ENCODE measurements around the gene SEMA6D.
A peak's percentile ranks its signal among the peaks of the same experiment; 100 is the strongest.
"Not testable (repeated sequence)": the region's sequence is repeated elsewhere in the genome, so short reads cannot be mapped to it uniquely, and the experiment has no call there.

SEMA6D gene

GRCh38 chr15:47728886-47729285, 11.6 kb downstream of the SEMA6D start:
- Histone ChIP-seq H3K36me3 (ENCODE audit: control insufficient read depth, insufficient read depth, low read length) (no peaks in the 10 kb centered on the region), H3K27ac (ENCODE audit: low read depth, low read length) (no peak overlapping the region), H3K27me3 (ENCODE audit: control insufficient read depth, insufficient read depth, low read length) (no peaks in the 10 kb centered on the region), H3K9ac (ENCODE audit: low read length) (no peak overlapping the region), H3K9me3 (ENCODE audit: control insufficient read depth, insufficient read depth, low read depth, low read length) (no peaks in the 10 kb centered on the region), H3K4me1 (ENCODE audit: control insufficient read depth, insufficient read depth, low read length) (no peaks in the 10 kb centered on the region; the same call in 1 of the 2 replicates), H3K4me3 (ENCODE audit: low read depth, low read length) (no peak overlapping the region)

GRCh38 chr15:47731230-47731629, 13.9 kb downstream of the SEMA6D start:
- Histone ChIP-seq H3K36me3 (ENCODE audit: control insufficient read depth, insufficient read depth, low read length) (no peaks in the 10 kb centered on the region), H3K27me3 (ENCODE audit: control insufficient read depth, insufficient read depth, low read length) (no peaks in the 10 kb centered on the region), H3K4me1 (ENCODE audit: control insufficient read depth, insufficient read depth, low read length) (peaks cover 11% of the 10 kb centered on the region), H3K9me3 (ENCODE audit: control insufficient read depth, insufficient read depth, low read depth, low read length) (no peaks in the 10 kb centered on the region), H3K4me3 (ENCODE audit: low read depth, low read length) (no peak overlapping the region), H3K27ac (ENCODE audit: low read depth, low read length) (no peak overlapping the region), H3K9ac (ENCODE audit: low read length) (no peak overlapping the region)

- H3K9ac ChIP-seq (ENCODE audit: low read length) = no peak overlapping the region
- peaks cover 20% of the 10 kb centered on the region for H3K4me1 ChIP-seq (ENCODE audit: control insufficient read depth, insufficient read depth, low read length)
- H3K36me3 ChIP-seq (ENCODE audit: control insufficient read depth, insufficient read depth, low read length) = no peaks in the 10 kb centered on the region
- H3K27ac ChIP-seq (ENCODE audit: low read depth, low read length) = no peak overlapping the region
- no peak overlapping the region for H3K4me3 ChIP-seq (ENCODE audit: low read depth, low read length)
- H3K9me3 ChIP-seq (ENCODE audit: control insufficient read depth, insufficient read depth, low read depth, low read length) = no peaks in the 10 kb centered on the region
- H3K27me3 ChIP-seq (ENCODE audit: control insufficient read depth, insufficient read depth, low read length) = no peaks in the 10 kb centered on the region
Measured at GRCh38 chr15:47732248-47732647, 14.9 kb downstream of the SEMA6D start.

GRCh38 chr15:47733085-47733484, 15.8 kb downstream of the SEMA6D start:
- no peak overlapping the region for H3K4me3 ChIP-seq (ENCODE audit: low read depth, low read length)
- H3K9me3 ChIP-seq (ENCODE audit: control insufficient read depth, insufficient read depth, low read depth, low read length) = no peaks in the 10 kb centered on the region
- no peaks in the 10 kb centered on the region for H3K36me3 ChIP-seq (ENCODE audit: control insufficient read depth, insufficient read depth, low read length)
- no peak overlapping the region for H3K9ac ChIP-seq (ENCODE audit: low read length)
- no peaks in the 10 kb centered on the region for H3K27me3 ChIP-seq (ENCODE audit: control insufficient read depth, insufficient read depth, low read length)
- H3K27ac ChIP-seq (ENCODE audit: low read depth, low read length) = no peak overlapping the region
- H3K4me1 ChIP-seq (ENCODE audit: control insufficient read depth, insufficient read depth, low read length) = peaks cover 20% of the 10 kb centered on the region

- no peak overlapping the region for H3K9ac ChIP-seq (ENCODE audit: low read length)
- no peaks in the 10 kb centered on the region for H3K9me3 ChIP-seq (ENCODE audit: control insufficient read depth, insufficient read depth, low read depth, low read length)
- peaks cover 28% of the 10 kb centered on the region for H3K4me1 ChIP-seq (ENCODE audit: control insufficient read depth, insufficient read depth, low read length)
- no peak overlapping the region for H3K4me3 ChIP-seq (ENCODE audit: low read depth, low read length)
- no peaks in the 10 kb centered on the region for H3K36me3 ChIP-seq (ENCODE audit: control insufficient read depth, insufficient read depth, low read length)
- peak overlapping the region; percentile 83; the same call in 1 of the 2 replicates for H3K27ac ChIP-seq (ENCODE audit: low read depth, low read length)
- H3K27me3 ChIP-seq (ENCODE audit: control insufficient read depth, insufficient read depth, low read length) = peaks cover 8% of the 10 kb centered on the region; the same call in 1 of the 2 replicates
Measured at GRCh38 chr15:47736143-47736786, 19.0 kb downstream of the SEMA6D start.

GRCh38 chr15:47737477-47737876, 20.2 kb downstream of the SEMA6D start:
- Histone ChIP-seq H3K4me1 (ENCODE audit: control insufficient read depth, insufficient read depth, low read length) (peaks cover 39% of the 10 kb centered on the region), H3K9ac (ENCODE audit: low read length) (no peak overlapping the region)

GRCh38 chr15:47738144-47738825, 21.0 kb downstream of the SEMA6D start:
- H3K27ac ChIP-seq (ENCODE audit: low read depth, low read length); H3K9ac ChIP-seq (ENCODE audit: low read length); H3K9me3 ChIP-seq (ENCODE audit: control insufficient read depth, insufficient read depth, low read depth, low read length); H3K4me3 ChIP-seq (ENCODE audit: low read depth, low read length); H3K36me3 ChIP-seq (ENCODE audit: control insufficient read depth, insufficient read depth, low read length): not testable (repeated sequence)
- Histone ChIP-seq H3K27me3 (ENCODE audit: control insufficient read depth, insufficient read depth, low read length) (peaks cover 23% of the 10 kb centered on the region), H3K4me1 (ENCODE audit: control insufficient read depth, insufficient read depth, low read length) (peaks cover 46% of the 10 kb centered on the region)

More at GRCh38 chr15:47737477-47737876, 20.2 kb downstream of the SEMA6D start:
- H3K9me3 ChIP-seq (ENCODE audit: control insufficient read depth, insufficient read depth, low read depth, low read length) = no peaks in the 10 kb centered on the region
- no peak overlapping the region for H3K27ac ChIP-seq (ENCODE audit: low read depth, low read length)
- no peak overlapping the region for H3K4me3 ChIP-seq (ENCODE audit: low read depth, low read length)
- no peaks in the 10 kb centered on the region for H3K36me3 ChIP-seq (ENCODE audit: control insufficient read depth, insufficient read depth, low read length)
- H3K27me3 ChIP-seq (ENCODE audit: control insufficient read depth, insufficient read depth, low read length) = peaks cover 18% of the 10 kb centered on the region

- no peak overlapping the region for H3K4me3 ChIP-seq (ENCODE audit: low read depth, low read length)
- H3K9me3 ChIP-seq (ENCODE audit: control insufficient read depth, insufficient read depth, low read depth, low read length) = no peaks in the 10 kb centered on the region
- H3K9ac ChIP-seq (ENCODE audit: low read length) = no peak overlapping the region
- no peaks in the 10 kb centered on the region for H3K36me3 ChIP-seq (ENCODE audit: control insufficient read depth, insufficient read depth, low read length)
- H3K27me3 ChIP-seq (ENCODE audit: control insufficient read depth, insufficient read depth, low read length) = peaks cover 46% of the 10 kb centered on the region
- H3K4me1 ChIP-seq (ENCODE audit: control insufficient read depth, insufficient read depth, low read length) = peaks cover 41% of the 10 kb centered on the region
- H3K27ac ChIP-seq (ENCODE audit: low read depth, low read length) = no peak overlapping the region
Measured at GRCh38 chr15:47741082-47741481, 23.8 kb downstream of the SEMA6D start.

- H3K4me1 ChIP-seq (ENCODE audit: control insufficient read depth, insufficient read depth, low read length) = peaks cover 33% of the 10 kb centered on the region
- no peak overlapping the region for H3K9ac ChIP-seq (ENCODE audit: low read length)
- no peak overlapping the region for H3K4me3 ChIP-seq (ENCODE audit: low read depth, low read length)
- no peaks in the 10 kb centered on the region for H3K9me3 ChIP-seq (ENCODE audit: control insufficient read depth, insufficient read depth, low read depth, low read length)
- H3K27me3 ChIP-seq (ENCODE audit: control insufficient read depth, insufficient read depth, low read length) = peaks cover 51% of the 10 kb centered on the region
- H3K27ac ChIP-seq (ENCODE audit: low read depth, low read length) = no peak overlapping the region
- H3K36me3 ChIP-seq (ENCODE audit: control insufficient read depth, insufficient read depth, low read length) = no peaks in the 10 kb centered on the region
Measured at GRCh38 chr15:47741907-47742306, 24.6 kb downstream of the SEMA6D start.

- Histone ChIP-seq H3K4me1 (ENCODE audit: control insufficient read depth, insufficient read depth, low read length) (peaks cover 30% of the 10 kb centered on the region), H3K36me3 (ENCODE audit: control insufficient read depth, insufficient read depth, low read length) (no peaks in the 10 kb centered on the region), H3K27me3 (ENCODE audit: control insufficient read depth, insufficient read depth, low read length) (peaks cover 51% of the 10 kb centered on the region), H3K9me3 (ENCODE audit: control insufficient read depth, insufficient read depth, low read depth, low read length) (no peaks in the 10 kb centered on the region), H3K4me3 (ENCODE audit: low read depth, low read length) (no peak overlapping the region), H3K9ac (ENCODE audit: low read length) (no peak overlapping the region), H3K27ac (ENCODE audit: low read depth, low read length) (no peak overlapping the region)
Measured at GRCh38 chr15:47742334-47742733, 25.0 kb downstream of the SEMA6D start.

GRCh38 chr15:47742742-47743141, 25.4 kb downstream of the SEMA6D start:
- H3K27me3 ChIP-seq (ENCODE audit: control insufficient read depth, insufficient read depth, low read length) = peaks cover 51% of the 10 kb centered on the region
- H3K4me3 ChIP-seq (ENCODE audit: low read depth, low read length) = no peak overlapping the region
- H3K9ac ChIP-seq (ENCODE audit: low read length) = no peak overlapping the region
- H3K36me3 ChIP-seq (ENCODE audit: control insufficient read depth, insufficient read depth, low read length) = no peaks in the 10 kb centered on the region
- H3K27ac ChIP-seq (ENCODE audit: low read depth, low read length) = no peak overlapping the region
- no peaks in the 10 kb centered on the region for H3K9me3 ChIP-seq (ENCODE audit: control insufficient read depth, insufficient read depth, low read depth, low read length)
- H3K4me1 ChIP-seq (ENCODE audit: control insufficient read depth, insufficient read depth, low read length) = peaks cover 30% of the 10 kb centered on the region

All from HUES6 (cell line).